HL-60 (cell line): Measurements from ENCODE around the gene DPH5.

Experiments used
- CTCF ChIP-seq: IDR thresholded peaks from one replicate; pipeline ENCODE4 v1.5.1; 2011; ENCODE audit warnings: low read length, control low read depth, inconsistent platforms; ENCODE audit not compliant: insufficient read depth
- GABPA ChIP-seq: IDR thresholded peaks from 2 replicates; pipeline ENCODE4 v1.6.1; 2012; ENCODE audit warnings: low read depth
- POLR2AphosphoS5 ChIP-seq: IDR thresholded peaks from 2 replicates; pipeline ENCODE4 v1.6.1; 2012; ENCODE audit warnings: low read depth
- SPI1 ChIP-seq: IDR thresholded peaks from 2 replicates; pipeline ENCODE4 v1.6.1; 2012; ENCODE audit warnings: low read depth, mild to moderate bottlenecking, borderline replicate concordance
- TF ChIP-seq, protein P1 (sequence below): IDR thresholded peaks from 2 replicates; pipeline ENCODE4 v1.6.1; 2012; ENCODE audit warnings: low read depth; ENCODE audit not compliant: insufficient replicate concordance

DNA sequence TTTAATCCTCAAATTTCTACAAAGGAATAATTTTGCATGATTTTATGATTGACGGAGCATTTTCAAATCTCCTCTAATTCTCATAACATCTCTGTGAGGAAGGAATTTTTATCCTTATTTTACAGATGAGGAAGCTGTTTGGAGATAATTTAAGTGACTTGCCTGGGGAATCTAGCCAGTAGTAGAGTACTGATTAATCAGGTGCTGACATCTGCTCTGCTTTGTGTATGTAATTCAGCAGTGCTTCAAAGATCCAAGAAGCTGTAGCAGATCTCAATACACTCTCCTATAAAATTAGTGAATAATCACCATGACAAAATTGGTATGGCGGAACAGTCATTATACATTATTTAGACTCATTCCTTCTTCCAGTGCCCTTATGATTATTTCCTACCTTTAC lies 46.0 kb downstream of the DPH5 start:
- TF ChIP-seq CTCF (no peak), GABPA (no peak), SPI1 (no peak), POLR2AphosphoS5 (no peak)
- TF ChIP-seq, protein P1, sequence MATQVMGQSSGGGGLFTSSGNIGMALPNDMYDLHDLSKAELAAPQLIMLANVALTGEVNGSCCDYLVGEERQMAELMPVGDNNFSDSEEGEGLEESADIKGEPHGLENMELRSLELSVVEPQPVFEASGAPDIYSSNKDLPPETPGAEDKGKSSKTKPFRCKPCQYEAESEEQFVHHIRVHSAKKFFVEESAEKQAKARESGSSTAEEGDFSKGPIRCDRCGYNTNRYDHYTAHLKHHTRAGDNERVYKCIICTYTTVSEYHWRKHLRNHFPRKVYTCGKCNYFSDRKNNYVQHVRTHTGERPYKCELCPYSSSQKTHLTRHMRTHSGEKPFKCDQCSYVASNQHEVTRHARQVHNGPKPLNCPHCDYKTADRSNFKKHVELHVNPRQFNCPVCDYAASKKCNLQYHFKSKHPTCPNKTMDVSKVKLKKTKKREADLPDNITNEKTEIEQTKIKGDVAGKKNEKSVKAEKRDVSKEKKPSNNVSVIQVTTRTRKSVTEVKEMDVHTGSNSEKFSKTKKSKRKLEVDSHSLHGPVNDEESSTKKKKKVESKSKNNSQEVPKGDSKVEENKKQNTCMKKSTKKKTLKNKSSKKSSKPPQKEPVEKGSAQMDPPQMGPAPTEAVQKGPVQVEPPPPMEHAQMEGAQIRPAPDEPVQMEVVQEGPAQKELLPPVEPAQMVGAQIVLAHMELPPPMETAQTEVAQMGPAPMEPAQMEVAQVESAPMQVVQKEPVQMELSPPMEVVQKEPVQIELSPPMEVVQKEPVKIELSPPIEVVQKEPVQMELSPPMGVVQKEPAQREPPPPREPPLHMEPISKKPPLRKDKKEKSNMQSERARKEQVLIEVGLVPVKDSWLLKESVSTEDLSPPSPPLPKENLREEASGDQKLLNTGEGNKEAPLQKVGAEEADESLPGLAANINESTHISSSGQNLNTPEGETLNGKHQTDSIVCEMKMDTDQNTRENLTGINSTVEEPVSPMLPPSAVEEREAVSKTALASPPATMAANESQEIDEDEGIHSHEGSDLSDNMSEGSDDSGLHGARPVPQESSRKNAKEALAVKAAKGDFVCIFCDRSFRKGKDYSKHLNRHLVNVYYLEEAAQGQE = no peak
